GM12878 (cell line): Measurements from ENCODE around the gene CTNNBL1.

Experiments used
- SP1 ChIP-seq: IDR thresholded peaks from one replicate; pipeline ENCODE4 v1.6.1; 2011; ENCODE audit warnings: low read depth, low read length
- TF ChIP-seq, protein P1 (sequence below), 3 experiments: IDR thresholded peaks in 2 of 3; conservative IDR thresholded peaks in 1 of 3; 2 replicates each; pipeline ENCODE4 v1.5.1; 2011; ENCODE audit warnings: low read depth in 3 of 3, low read length in 3 of 3, mild to moderate bottlenecking in 3 of 3, control low read depth in 2 of 3, moderate library complexity in 2 of 3, inconsistent platforms in 1 of 3, mixed read lengths in 1 of 3; ENCODE audit not compliant: control insufficient read depth in 2 of 3, insufficient read depth in 1 of 3; ENCODE audit errors: extremely low read depth in 1 of 3
- TF ChIP-seq, protein P2 (sequence below): IDR thresholded peaks from 2 replicates; pipeline ENCODE4 v1.6.1; 2011; ENCODE audit warnings: borderline replicate concordance, low read depth, mild to moderate bottlenecking, moderate library complexity, low read length; ENCODE audit not compliant: insufficient read depth, poor library complexity, severe bottlenecking

DNA sequence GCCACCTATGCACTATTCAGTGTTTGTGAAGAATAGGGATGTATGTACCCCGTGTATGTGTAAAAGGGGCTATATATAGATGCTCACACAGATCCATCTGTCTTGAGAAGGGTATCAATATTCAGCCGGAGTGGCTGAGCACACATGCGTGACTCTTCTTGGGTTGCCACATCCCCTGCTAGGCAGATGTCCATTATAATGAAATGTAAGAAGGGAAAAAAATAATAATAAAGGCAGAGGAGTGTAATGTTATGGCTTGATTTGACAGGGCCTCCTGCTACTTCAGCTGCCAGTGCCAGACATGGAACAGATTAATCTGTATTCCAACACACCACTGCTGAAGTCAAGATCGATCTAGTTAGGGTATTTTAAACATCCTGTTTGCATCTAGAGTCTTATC is 134.9 kb downstream of the CTNNBL1 start:
- TF ChIP-seq, protein P1, sequence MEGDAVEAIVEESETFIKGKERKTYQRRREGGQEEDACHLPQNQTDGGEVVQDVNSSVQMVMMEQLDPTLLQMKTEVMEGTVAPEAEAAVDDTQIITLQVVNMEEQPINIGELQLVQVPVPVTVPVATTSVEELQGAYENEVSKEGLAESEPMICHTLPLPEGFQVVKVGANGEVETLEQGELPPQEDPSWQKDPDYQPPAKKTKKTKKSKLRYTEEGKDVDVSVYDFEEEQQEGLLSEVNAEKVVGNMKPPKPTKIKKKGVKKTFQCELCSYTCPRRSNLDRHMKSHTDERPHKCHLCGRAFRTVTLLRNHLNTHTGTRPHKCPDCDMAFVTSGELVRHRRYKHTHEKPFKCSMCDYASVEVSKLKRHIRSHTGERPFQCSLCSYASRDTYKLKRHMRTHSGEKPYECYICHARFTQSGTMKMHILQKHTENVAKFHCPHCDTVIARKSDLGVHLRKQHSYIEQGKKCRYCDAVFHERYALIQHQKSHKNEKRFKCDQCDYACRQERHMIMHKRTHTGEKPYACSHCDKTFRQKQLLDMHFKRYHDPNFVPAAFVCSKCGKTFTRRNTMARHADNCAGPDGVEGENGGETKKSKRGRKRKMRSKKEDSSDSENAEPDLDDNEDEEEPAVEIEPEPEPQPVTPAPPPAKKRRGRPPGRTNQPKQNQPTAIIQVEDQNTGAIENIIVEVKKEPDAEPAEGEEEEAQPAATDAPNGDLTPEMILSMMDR (IDR thresholded peaks at IDR 0.05 in 2 of 3, conservative IDR thresholded peaks at IDR 0.05 in 1 of 3; ENCODE audit: control insufficient read depth in 2 of 3, extremely low read depth in 1 of 3, insufficient read depth in 1 of 3, low read depth in 3 of 3, low read length in 3 of 3): no peak
- TF ChIP-seq, protein P2, sequence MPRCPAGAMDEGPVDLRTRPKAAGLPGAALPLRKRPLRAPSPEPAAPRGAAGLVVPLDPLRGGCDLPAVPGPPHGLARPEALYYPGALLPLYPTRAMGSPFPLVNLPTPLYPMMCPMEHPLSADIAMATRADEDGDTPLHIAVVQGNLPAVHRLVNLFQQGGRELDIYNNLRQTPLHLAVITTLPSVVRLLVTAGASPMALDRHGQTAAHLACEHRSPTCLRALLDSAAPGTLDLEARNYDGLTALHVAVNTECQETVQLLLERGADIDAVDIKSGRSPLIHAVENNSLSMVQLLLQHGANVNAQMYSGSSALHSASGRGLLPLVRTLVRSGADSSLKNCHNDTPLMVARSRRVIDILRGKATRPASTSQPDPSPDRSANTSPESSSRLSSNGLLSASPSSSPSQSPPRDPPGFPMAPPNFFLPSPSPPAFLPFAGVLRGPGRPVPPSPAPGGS: no peak
- no peak for TF ChIP-seq SP1
